Middle frontal gyrus (tissue), 1 donor: Measurements from ENCODE around the gene LYPD6.
"Not testable (repeated sequence)": the region's sequence is repeated elsewhere in the genome, so short reads cannot be mapped to it uniquely, and the experiment has no call there.

Experiments used
- DNase-seq: peaks from one replicate; pipeline ENCODE4 v3.0.0-alpha.2; 2015; ENCODE audit warnings: low spot score; ENCODE audit errors: extremely low spot score

Gene LYPD6

GRCh38 chr2:149451417-149452165 lies 121.2 kb downstream of the LYPD6 start:
- DNase-seq: no peak

GRCh38 chr2:149456285-149456684 lies 125.9 kb downstream of the LYPD6 start:
- no peak for DNase-seq

- DNase-seq: no peak
Measured at GRCh38 chr2:149458502-149458901, 128.1 kb downstream of the LYPD6 start.

- DNase-seq: no peak
Measured at GRCh38 chr2:149463328-149464002, 133.1 kb downstream of the LYPD6 start.

- DNase-seq: no peak
Measured at GRCh38 chr2:149464396-149464795, 134.0 kb downstream of the LYPD6 start.

GRCh38 chr2:149465873-149466272 lies 135.5 kb downstream of the LYPD6 start:
- no peak for DNase-seq

GRCh38 chr2:149466635-149467034 lies 136.2 kb downstream of the LYPD6 start:
- no peak for DNase-seq

GRCh38 chr2:149467436-149467835 lies 137.0 kb downstream of the LYPD6 start:
- DNase-seq: no peak

GRCh38 chr2:149468636-149469035 lies 138.2 kb downstream of the LYPD6 start:
- DNase-seq: no peak

- DNase-seq: no peak
Measured at GRCh38 chr2:149470046-149470445, 139.7 kb downstream of the LYPD6 start.

GRCh38 chr2:149472413-149472812 lies 142.0 kb downstream of the LYPD6 start:
- DNase-seq: no peak

GRCh38 chr2:149473068-149473467 lies 142.7 kb downstream of the LYPD6 start:
- no peak for DNase-seq

- no peak for DNase-seq
Measured at GRCh38 chr2:149473521-149473920, 143.1 kb downstream of the LYPD6 start.

GRCh38 chr2:149483004-149483605 lies 152.7 kb downstream of the LYPD6 start:
- no peak for DNase-seq

GRCh38 chr2:149486664-149487063 lies 156.3 kb downstream of the LYPD6 start:
- DNase-seq: no peak

GRCh38 chr2:149487189-149487588 lies 156.8 kb downstream of the LYPD6 start:
- DNase-seq: no peak

GRCh38 chr2:149488706-149489440 lies 158.5 kb downstream of the LYPD6 start:
- DNase-seq: no peak

- no peak for DNase-seq
Measured at GRCh38 chr2:149489452-149489851, 159.1 kb downstream of the LYPD6 start.

- DNase-seq: no peak
Measured at GRCh38 chr2:149490296-149490695, 159.9 kb downstream of the LYPD6 start.

GRCh38 chr2:149492923-149493322 lies 162.5 kb downstream of the LYPD6 start:
- no peak for DNase-seq

GRCh38 chr2:149499204-149499603 lies 168.8 kb downstream of the LYPD6 start:
- DNase-seq: not testable (repeated sequence)

- DNase-seq: not testable (repeated sequence)
Measured at GRCh38 chr2:149506808-149507207, 176.4 kb downstream of the LYPD6 start.
